Glutamatergic neuron (in vitro differentiated cells): Measurements from ENCODE around the gene PUS10. TPM values are rescaled to one million over a fixed set of nuclear protein-coding genes. Genes with fewer than 3 reads are reported as not detected.

Experiments used
- DNase-seq: peaks from one replicate; pipeline ENCODE4 v3.0.0; 2022
- H3K27ac Mint-ChIP-seq: one replicate; pipeline ENCODE4 v1.8.0; 2020; ENCODE audit warnings: mild to moderate bottlenecking, mixed read lengths, inconsistent platforms; ENCODE audit not compliant: unreplicated experiment
- H3K27me3 Mint-ChIP-seq: one replicate; pipeline ENCODE4 v1.8.0; 2020; ENCODE audit warnings: mild to moderate bottlenecking, moderate library complexity, mixed read lengths, inconsistent platforms; ENCODE audit not compliant: unreplicated experiment
- H3K36me3 Mint-ChIP-seq: one replicate; pipeline ENCODE4 v1.8.0; 2020; ENCODE audit warnings: mild to moderate bottlenecking, mixed read lengths, inconsistent platforms; ENCODE audit not compliant: unreplicated experiment
- H3K4me1 Mint-ChIP-seq: one replicate; pipeline ENCODE4 v1.8.0; 2020; ENCODE audit warnings: mild to moderate bottlenecking, low read depth, mixed read lengths, inconsistent platforms; ENCODE audit not compliant: unreplicated experiment
- H3K4me3 Mint-ChIP-seq: one replicate; pipeline ENCODE4 v1.8.0; 2020; ENCODE audit warnings: mild to moderate bottlenecking, mixed read lengths, inconsistent platforms; ENCODE audit not compliant: unreplicated experiment
- H3K9me3 Mint-ChIP-seq: one replicate; pipeline ENCODE4 v1.8.0; 2020; ENCODE audit warnings: mild to moderate bottlenecking, moderate library complexity, mixed read lengths, inconsistent platforms; ENCODE audit not compliant: unreplicated experiment
- total RNA-seq: library from RNA; stranded (reverse); fragmentation: NEBNext Ultra II Directional; extraction: Animal tissue kit (Norgen Biotek cat#: 25700); gene quantifications from one replicate; pipeline ENCODE4 v1.2.1, GENCODE V29; 2021; ENCODE audit not compliant: unreplicated experiment
- TF ChIP-seq, protein P1 (sequence below): fragments of 200-600 bp; sonication (generic); IDR thresholded peaks from one replicate; pipeline ENCODE4 v1.5.0; 2021; ENCODE audit not compliant: partially characterized antibody, unreplicated experiment

Gene PUS10
- total RNA-seq, 1 donor from 2014 or later: 2.5 TPM

- no peaks in the 10 kb centered on the region for H3K36me3 Mint-ChIP-seq
- DNase-seq: no peak
- H3K4me3 Mint-ChIP-seq: no peak overlapping the region
- no peaks in the 10 kb centered on the region for H3K9me3 Mint-ChIP-seq
- no peaks in the 10 kb centered on the region for H3K27me3 Mint-ChIP-seq
- H3K4me1 Mint-ChIP-seq: no peaks in the 10 kb centered on the region
- no peak overlapping the region for H3K27ac Mint-ChIP-seq
- TF ChIP-seq, protein P1, sequence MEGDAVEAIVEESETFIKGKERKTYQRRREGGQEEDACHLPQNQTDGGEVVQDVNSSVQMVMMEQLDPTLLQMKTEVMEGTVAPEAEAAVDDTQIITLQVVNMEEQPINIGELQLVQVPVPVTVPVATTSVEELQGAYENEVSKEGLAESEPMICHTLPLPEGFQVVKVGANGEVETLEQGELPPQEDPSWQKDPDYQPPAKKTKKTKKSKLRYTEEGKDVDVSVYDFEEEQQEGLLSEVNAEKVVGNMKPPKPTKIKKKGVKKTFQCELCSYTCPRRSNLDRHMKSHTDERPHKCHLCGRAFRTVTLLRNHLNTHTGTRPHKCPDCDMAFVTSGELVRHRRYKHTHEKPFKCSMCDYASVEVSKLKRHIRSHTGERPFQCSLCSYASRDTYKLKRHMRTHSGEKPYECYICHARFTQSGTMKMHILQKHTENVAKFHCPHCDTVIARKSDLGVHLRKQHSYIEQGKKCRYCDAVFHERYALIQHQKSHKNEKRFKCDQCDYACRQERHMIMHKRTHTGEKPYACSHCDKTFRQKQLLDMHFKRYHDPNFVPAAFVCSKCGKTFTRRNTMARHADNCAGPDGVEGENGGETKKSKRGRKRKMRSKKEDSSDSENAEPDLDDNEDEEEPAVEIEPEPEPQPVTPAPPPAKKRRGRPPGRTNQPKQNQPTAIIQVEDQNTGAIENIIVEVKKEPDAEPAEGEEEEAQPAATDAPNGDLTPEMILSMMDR: no peak
Observed at GRCh38 chr2:61011678-61012077, 6.4 kb downstream of the PUS10 start.

DNA sequence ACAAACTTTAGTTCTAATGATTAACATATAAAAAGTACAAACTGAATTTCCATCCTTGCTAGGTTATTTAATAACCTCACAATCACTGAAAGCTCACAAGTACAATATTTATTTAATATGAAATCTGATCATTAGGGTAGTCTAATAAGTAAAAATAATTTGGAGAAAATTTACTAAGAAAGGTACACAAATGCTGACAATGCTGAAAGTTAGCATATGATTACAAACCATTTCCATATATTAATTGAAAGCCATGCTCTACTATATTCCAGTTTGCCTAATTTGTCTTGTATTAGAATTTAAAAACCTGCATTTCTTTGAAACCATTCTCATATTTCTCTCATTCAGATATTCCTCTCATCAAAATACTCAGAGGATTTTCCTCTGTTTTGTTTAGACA lies 8.7 kb downstream of the PUS10 start:
- H3K9me3 Mint-ChIP-seq: no peaks in the 10 kb centered on the region
- H3K27ac Mint-ChIP-seq: no peak overlapping the region
- H3K36me3 Mint-ChIP-seq: no peaks in the 10 kb centered on the region
- H3K27me3 Mint-ChIP-seq: no peaks in the 10 kb centered on the region
- no peaks in the 10 kb centered on the region for H3K4me1 Mint-ChIP-seq
- TF ChIP-seq, protein P1: no peak
- DNase-seq: no peak
- no peak overlapping the region for H3K4me3 Mint-ChIP-seq

GRCh38 chr2:61006486-61007105 lies 11.5 kb downstream of the PUS10 start:
- Mint-ChIP-seq H3K27me3 (no peaks in the 10 kb centered on the region), H3K9me3 (no peaks in the 10 kb centered on the region), H3K4me1 (no peaks in the 10 kb centered on the region)

DNA sequence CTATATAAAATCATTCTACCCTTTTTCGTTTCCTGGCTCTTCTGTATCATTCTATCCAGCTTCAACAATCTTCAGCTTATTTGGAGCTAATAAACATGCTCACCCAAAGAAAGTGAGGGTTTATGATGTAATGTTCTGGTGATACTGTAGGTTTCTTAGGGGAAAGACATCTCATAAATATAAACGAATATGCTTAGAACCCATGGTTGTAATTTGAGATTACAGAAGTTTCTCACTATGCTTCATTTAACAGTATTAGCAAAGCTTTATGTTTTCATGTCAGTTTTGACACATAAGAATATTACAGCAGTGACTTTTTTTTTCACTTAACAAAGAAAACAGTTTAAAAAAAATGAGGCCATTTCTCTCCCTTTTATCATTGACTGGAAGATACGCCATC lies 12.3 kb downstream of the PUS10 start:
- DNase-seq: no peak
- Mint-ChIP-seq H3K4me1 (no peaks in the 10 kb centered on the region), H3K4me3 (no peak overlapping the region), H3K27me3 (no peaks in the 10 kb centered on the region), H3K9me3 (no peaks in the 10 kb centered on the region), H3K27ac (no peak overlapping the region), H3K36me3 (no peaks in the 10 kb centered on the region)
- TF ChIP-seq, protein P1: no peak

More at GRCh38 chr2:61006486-61007105, 11.5 kb downstream of the PUS10 start:
- no peak for DNase-seq
- TF ChIP-seq, protein P1: no peak
- H3K36me3 Mint-ChIP-seq: no peaks in the 10 kb centered on the region
- no peak overlapping the region for H3K27ac Mint-ChIP-seq
- no peak overlapping the region for H3K4me3 Mint-ChIP-seq

- Mint-ChIP-seq H3K27ac (no peak overlapping the region), H3K4me1 (no peaks in the 10 kb centered on the region), H3K36me3 (no peaks in the 10 kb centered on the region), H3K27me3 (no peaks in the 10 kb centered on the region), H3K4me3 (no peak overlapping the region), H3K9me3 (peaks cover under 1% of the 10 kb centered on the region)
- DNase-seq: no peak
- TF ChIP-seq, protein P1: peak; percentile 74
Observed at GRCh38 chr2:60998628-60999545, 19.2 kb downstream of the PUS10 start.
